Stimulated activated CD8-positive, alpha-beta memory T cell treated with anti-CD3 and anti-CD28 coated beads, Interleukin-15, amount 100 ng/mL, for 1 hour (primary cell): ENCODE results near the gene TRIL.
A peak's percentile ranks its signal among the peaks of the same experiment; 100 is the strongest.

Experiments used
- DNase-seq: peaks from one replicate; pipeline ENCODE4 v3.0.0-alpha.2; 2020; ENCODE audit warnings: low read depth

TRIL gene

DNA sequence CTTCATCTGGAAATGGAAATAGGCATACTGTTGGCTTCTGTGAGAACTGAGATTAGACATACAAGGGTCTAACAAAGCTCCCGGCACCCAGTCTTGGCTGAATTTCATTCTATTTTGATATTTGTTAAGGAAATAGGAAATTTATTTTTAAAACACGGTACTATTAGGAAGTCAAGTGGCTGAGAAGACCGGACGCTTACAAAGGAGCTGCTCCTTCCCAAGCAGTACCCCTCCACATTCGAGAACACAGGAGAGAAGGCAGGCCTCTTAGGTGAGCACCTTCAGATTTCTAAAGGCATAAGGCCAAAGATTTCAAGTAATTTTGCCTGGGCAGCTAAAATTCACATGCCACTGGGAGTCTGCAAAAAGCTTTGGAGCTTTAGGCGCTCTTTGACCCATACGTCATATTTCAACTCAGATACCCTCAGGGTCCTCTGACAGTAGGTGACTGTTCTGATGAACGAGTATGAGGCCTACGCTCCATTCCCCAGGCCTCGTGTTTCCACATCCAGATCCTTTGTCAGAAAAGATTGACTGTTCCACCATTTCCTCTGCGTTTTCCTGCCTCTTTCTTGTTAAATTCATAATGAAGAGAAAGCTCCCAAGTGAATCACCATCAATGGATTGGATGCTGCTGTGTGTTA lies 17.3 kb downstream of the TRIL start:
- no peak for DNase-seq

DNA sequence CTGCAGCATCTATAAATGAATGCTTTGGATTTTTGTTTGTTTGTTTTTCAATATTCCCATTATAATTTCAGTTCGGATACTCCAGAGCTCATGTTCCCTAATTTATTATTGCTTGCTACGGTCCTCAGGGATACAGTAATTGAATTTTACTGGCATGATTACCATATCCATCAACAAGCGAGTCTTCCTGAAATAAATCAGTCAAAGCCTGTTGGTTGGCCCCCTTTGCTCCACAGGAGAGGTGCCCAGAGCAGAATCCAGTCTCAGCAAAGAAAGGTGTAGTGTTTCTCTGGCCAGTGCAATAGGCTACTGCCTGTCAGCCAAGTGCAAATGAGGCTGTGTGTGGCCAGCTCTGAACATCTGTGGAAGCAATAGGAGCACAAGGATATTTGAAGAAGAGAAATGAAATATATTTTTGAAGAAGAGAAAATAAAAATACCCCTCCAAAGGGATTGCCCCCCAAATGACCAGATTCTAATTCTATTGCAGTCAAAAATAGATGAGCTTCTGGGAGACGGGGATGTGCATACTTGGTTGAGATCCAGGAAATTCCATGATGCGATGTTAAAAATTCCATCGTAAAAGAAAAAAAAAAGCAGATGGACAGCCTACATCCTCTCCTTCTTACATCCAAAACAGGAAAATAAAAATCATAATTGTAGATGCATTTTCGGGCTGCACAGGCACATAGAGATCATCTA lies 18.1 kb downstream of the TRIL start:
- no peak for DNase-seq

DNA sequence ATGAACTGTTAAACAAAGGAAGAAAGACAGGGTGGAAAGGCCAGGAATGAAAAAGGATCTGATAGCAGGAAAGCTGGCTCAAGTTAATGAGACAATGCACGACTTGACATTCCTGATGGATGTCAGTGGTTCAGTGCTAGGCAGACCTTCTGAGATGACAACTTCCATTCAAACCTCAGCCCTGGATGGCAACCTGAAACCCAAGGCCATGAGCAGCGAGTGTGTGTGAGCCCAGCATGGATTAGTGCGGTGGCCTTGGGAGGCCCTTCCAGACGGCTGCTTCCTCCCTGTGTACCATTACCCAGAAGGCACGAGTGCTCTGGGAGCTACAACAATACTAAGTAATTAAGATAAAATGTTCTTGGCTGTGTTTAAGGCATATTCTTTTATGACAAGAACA lies 18.8 kb downstream of the TRIL start:
- DNase-seq, result no peak

DNA sequence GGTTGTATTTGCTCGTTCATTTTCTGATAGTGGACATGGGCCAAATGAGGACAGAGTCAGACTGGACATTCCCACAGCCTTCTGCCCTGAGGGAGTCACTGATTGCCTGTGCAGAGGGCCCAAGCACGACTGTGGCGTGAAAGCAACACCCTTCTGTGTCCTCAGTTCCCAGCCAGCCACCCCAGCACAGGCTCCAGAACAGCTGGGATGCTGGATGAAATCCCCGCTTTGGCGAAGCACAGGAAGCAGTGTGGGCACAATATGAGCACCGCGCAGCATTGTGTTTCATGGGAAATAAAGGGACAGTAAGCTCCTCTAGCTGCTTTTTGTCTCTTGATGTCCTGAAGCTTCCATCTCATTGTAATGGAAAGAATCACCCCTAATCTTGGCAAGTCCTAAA lies 20.5 kb downstream of the TRIL start:
- no peak for DNase-seq

DNA sequence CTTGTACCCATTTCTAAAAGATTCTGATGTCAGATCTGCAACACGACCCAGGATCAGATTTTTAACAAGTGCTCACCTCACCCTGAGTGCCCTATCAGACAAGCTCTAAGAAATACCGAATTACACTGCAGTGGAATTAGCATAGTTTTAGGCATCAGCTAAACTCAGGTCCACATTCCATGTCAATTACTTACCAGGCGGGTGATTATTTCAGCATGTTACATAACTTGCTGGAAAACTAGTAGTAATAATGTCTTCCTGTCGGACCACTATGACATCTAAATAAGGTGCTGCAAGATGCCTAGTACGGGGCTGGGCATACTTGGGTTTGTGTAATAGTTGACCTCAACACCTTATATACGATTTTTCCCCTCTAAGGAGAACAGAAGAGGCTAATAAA lies 21.0 kb downstream of the TRIL start:
- DNase-seq, result no peak

DNA sequence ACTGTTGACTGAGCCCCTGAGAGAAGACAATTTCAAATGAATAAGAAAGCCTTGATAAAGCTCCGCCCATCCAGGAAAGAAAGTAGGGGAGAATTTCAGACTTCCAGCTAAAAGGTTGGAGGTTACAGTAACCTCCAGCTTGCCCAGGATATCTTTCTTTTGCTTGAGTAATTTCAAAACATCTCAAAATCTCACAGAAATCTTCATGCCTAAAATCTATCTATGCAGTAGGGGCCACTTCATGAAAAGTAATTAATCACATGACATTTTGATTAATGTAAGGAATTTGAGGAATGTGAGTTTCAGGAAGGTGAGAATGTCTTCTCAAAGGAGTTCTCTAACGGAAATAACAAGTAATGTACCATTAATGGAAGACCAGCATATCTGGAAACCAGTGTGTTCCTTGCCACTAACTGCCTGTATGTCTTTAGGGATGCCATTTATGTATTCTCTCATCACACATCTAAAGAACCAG lies 24.2 kb downstream of the TRIL start:
- DNase-seq, result no peak

DNA sequence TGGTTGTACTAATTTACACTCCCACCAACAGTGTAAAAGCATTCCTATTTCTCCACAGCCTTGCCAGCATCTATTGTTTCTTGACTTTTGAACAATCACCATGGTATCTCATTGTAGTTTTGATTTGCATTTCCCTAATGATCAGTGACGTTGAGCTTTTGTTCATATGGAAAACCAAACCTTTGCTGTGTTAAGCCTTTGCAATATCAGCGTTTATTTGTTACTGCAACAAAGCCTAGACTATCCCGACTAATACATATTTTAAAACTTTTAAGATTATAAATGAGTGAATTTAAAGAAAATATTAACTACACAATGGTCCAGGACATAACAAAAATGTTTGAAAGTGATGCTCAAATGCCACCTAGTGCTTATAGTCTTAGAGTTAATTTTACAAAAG lies 26.6 kb downstream of the TRIL start:
- no peak for DNase-seq

DNA sequence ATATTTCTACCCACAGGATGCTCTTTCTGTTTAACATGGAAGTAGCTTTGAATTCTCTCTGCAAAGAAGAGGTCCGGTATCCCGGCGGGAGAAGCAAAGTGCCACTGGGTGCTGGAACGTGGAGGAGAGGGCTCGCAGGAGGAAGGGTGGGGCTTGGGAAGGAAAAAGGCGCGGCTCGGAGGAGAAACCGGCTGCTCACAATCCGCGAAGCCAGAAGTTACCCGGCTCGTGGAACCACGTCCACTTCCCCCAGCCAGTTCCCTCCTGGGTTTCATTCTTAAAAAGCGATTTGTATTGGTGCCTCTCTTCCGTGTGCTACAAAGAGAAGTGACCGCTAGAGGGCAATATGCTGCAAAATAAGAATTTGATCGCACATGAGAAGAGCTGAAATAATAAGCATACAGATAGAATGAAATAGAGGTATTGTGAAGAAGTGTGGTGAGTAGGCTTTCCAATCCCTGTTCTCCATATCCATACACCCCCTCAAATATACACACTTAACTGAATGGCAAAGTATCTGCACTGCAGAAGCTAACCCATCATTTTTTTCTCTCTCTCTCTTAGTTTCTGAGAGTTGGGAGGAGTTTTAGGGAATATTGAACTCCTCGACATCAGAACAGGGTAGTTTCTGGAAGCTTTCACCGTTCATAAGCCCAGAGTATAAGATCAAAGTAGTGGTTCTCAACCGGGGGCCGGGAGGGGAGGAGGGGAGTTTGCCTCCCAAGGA lies 31.1 kb downstream of the TRIL start:
- no peak for DNase-seq

DNA sequence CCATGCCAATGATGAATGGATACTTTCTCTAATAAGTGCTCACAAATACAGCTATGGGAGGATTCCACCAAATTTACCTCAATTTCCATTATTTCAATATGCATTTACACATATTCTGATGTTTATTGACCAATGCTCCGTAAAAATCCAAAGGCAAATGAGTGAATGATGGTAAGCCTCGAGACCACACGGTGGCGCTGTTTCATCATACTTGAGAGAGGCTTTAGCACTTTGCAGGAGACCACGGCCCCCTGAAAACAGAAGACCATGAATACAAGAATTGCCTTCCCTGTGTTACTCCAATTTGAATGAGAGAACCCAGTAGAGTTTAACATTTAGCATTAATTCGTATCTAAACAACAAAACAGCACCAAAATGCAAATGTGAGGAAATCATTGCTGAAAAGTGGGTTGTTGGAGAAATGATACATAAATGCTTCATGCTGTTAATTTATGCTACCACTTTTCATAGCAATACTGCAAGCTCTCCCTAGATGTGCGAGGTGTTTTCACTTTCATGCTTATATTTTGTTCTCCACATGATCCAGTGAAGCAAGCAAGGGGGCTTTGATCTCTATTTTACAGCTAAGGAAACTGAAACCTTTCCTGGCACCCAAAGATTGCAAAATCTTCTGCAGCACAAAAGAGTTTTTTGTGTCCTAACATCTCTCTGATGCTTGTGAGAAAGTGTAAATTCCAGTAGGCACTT lies 35.4 kb downstream of the TRIL start:
- peak; percentile 51 for DNase-seq

DNA sequence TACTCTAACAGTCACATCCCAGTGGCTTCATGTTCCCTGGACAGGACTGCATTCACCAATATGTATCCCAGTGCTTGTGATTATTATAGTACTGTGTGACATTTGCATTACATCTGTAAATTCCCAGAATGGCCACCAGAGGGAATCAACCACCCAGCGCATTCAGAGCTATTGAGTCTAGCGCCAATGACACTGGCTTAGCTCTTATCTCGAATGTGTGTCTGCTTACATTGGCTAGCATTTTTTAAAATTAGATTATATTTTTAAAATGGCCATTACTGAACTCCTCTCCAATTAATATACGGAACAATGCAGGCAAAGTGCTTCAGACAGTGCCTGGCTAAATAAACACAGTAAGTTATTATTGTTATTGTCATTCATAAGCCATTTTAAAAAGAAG lies 36.3 kb downstream of the TRIL start:
- DNase-seq, result no peak

DNA sequence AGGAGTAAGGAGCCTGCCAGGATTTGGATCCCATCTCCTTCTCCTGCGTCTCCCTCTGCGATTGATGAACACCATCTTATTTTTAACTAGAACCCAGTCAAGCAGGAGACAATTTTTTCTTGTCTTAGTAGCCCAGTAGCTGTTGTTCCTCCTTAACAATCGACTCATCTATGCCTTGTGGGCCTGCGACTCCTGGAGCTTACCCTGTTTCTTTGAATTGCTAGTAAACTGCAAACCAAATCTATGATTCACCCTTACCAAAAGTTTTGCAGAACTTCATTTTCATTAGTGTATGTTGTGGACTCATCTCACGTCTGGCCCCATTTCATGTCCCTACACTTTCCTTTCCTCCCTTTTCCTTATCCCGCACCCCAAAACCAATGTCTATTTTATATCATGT lies 37.7 kb downstream of the TRIL start:
- no peak for DNase-seq

DNA sequence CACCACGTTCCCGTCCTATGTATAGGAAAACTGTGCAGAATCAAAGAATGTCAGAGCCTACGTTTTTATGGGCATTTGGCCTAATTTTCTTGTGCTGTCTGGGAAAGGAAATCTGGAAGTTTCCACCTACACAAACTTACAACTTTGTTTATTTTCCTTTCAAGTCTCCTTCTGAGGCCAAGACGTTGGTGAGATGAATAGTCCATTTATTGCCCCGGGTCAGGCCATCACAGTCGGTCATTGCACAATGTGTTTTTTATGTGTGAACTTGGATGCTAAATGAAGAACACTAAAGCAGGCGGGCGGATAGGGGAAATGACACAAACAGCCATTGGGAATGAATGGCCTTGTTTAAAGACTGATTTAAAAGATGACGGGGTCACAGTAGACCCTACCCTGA lies 38.6 kb downstream of the TRIL start:
- no peak for DNase-seq

DNA sequence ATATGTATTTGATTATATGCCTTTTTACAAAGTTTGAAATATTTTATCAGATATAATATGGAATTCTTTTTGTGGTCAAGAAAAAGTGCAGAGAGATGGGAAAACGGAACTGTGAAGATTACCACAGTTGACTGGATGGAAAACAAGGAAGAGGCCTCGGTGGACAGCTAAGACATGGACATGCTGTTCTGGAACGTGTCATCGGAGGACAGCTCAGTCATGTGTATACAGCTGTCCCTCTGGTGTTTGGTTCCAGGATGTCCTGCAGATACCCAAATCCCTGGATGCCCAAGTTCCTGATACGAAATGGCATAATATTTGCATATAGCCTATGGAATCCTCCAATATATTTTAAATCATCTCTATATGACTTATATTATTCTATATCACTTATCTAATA lies 49.4 kb downstream of the TRIL start:
- no peak for DNase-seq

DNA sequence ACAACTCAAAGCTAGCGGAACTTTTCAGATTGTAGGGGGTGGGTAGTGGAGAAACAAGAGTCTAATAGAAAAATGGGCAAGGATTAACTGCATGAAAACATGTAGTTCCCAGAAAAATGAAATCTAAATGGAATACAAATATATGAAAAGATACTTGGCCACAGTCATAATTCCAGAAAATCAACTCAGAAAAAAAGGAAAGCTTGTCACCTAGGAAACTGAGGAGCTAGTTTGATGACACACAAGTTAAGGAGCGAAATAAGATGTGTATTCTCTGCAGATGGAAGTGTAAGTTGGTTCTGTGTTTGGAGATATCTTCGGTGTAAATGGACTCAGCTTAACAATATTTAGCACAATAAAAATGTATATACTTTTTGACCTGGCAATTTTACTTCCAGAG lies 52.7 kb downstream of the TRIL start:
- no peak for DNase-seq

DNA sequence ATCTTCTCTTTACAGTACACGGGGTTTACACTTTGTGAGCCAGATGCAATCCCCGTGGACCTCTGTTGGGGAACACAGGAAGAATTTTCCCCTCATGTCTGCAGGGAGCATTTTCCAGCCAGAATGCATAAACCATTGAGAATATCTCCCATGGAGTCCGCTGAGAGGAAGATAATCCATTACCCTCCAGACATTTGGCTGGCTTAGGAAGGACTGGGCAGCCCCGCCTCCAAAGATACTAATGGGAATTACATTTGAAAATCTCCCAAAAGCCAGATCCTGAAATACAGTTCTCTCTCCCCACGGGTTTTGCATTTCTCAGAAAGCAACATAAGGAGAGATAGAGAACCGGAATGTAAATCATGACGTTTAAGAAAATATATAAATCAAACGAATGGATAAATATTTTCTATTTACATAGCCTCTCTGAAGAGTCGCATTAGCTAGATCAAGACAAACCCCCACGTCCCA lies 53.5 kb downstream of the TRIL start:
- DNase-seq, result no peak

DNA sequence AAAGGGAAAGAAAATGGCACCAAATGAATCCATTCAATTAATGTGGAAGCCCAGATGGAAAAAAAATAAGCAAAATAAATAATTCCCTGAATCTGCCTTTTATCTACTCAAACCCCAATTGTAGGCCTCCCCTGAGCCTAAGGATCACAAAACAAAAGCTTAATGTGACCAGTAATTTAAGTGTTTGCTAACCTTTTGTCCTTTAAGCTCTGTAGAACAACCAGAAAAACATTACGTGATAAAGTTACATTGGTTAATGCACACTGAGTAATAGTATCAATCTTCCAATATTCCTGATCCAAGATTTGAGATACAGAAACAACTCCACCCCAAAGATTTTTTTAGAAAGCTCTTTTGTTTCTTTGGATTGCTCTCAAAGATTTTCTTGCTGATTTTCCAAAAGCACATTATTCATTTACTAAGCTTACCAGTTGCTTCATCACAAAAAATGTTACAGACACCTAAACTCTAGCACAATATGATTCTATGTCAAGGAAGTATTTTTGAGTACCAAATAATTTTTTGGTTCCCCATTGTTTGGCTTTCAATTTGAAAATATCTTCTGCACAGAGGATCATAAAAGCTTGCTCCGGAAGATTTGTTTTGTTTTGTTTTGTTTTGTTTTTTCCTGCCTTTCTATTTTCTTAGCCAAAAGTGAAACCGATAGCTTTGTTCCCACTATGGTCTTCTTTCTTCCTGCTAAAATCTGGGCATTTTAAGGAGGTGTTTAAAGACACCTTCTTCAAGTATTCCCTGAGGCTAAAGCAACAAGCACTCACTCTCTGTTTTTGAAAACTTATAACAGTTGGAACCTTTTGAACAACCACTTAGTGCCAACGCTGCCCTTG lies 54.2 kb downstream of the TRIL start:
- no peak for DNase-seq
